GM21447 (cell line): ENCODE results near the gene ZIC2.
"Not testable (repeated sequence)": the region's sequence is repeated elsewhere in the genome, so short reads cannot be mapped to it uniquely, and the experiment has no call there.

Experiments used
- ATAC-seq: cut with Tn5 transposase; IDR thresholded peaks from one replicate; pipeline ENCODE4 v1.9.1; 2021; ENCODE audit not compliant: unreplicated experiment

The ZIC2 gene

DNA sequence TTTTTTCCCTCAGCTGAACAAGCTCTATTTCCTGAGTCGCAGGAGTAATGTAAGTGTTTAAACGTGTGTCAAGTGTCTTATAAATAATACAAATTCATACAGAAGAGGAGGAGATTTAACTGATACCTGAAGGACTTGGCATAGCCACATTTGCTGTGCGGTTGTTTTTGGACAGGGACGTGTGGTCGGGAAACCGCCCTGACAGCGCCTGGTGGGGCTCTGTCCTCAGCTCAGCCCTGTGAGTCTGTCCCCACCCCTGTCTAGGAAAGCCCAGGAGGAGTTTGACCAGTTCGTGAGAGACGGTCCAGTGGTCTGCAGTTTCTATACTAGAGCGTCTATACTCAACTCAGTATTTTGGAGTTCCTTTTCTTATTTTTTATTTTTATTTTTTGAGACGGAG lies 16.7 kb downstream of the ZIC2 start:
- no peak for ATAC-seq

DNA sequence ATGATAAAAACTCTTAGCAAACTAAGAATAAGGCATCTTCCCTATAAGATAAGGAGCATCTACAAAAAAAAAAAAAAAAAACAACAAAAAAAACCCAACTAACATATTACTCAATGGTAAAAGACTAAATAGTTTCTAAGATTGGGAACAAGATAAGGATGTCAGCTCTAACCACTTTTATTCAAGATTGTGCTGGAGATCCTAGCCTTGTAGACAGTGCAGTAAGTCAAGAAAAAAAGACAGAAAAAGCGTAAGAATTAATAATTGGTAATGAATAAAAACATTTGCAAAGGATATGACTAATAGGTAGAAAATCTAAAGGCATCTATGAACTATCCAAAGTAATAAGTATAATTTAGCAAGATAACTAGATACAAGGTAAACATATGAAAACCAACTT lies 33.0 kb downstream of the ZIC2 start:
- ATAC-seq: no peak

DNA sequence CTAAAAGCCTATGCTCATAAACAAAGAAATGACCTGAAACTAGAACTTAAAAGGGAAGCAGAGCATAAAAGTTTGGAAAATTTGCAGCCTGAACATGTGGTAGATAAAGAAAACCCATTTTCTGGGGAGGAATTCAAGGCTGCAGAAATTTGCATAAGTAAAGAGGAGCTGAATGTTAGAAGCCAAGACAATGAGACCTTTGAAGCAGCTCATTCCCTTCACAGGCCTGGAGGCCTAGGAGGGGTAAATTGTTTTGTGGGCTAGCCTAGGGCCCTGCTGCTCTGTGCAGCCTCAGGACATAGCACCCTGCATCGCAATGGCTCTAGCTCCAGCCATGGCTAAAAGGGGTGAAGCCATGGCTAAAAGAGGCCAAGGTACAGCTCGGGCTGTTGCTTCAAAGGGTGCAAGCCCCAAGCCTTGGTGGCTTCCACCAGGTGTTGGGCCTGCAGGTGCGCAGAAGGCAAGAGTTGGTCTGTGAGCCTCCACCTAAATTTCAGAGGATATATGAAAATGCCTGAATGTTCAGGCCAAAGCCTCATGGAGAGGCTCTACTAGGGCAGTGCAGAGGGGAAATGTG lies 38.3 kb downstream of the ZIC2 start:
- ATAC-seq: no peak

GRCh38 chr13:100022798-100023197 lies 41.2 kb downstream of the ZIC2 start:
- ATAC-seq: no peak

- ATAC-seq: no peak
Observed at GRCh38 chr13:100024023-100024422, 42.4 kb downstream of the ZIC2 start.

DNA sequence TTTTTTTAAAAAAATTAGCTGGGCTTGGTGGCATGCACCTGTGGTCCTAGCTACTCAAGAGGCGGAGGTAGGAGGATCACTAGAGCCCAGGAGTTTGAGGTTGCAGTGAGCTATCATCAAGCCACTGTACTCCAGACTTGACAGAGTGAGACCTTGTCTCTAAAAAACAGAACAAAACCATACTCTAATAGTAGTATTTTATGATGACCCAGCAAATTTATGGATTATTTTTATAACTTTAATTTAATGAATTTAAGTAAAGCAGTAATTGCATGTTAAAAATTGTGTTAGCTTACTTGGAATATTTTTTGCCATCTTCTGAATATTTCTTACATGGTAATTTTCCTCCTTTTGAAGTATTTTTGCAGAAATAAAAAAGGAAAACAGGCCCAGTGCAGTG lies 48.3 kb downstream of the ZIC2 start:
- no peak for ATAC-seq

DNA sequence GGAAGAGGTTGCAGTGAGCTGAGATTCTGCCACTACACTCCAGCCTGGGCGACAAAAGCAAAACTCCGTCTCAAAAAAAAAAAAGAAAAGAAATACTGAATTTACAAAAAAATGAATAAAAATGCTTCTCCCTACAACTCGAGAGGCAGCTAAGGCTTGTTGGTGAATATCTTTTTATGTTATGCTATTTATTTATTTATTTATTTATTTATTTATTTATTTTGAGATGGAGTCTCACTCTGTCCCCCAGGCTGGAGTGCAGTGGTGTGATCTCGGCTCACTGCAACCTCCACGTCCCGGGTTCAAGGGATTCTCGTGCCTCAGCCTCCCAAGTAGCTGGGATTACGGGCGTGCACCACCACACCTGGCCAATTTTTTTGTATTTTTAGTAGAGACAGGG lies 51.1 kb downstream of the ZIC2 start:
- ATAC-seq: not testable (repeated sequence)

DNA sequence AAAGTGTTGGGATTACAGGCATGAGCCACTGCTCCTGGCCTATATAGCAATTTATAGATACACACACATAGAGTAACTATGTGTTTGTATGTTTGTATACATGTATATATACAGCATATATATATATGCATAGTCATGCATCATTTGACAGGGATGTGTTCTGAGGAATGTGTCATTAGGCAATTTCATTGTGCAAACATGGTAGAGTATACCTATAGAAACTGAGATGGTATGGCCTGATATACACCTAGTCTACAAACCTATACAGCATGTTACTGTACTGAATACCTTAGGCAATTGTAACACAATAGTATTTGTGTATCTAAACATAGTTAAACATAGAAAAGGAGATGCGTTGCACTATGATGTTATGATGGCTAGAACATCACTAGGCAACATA lies 54.4 kb downstream of the ZIC2 start:
- no peak for ATAC-seq
